Left forelimb (tissue), 1 donor: ENCODE measurements around the gene RNF115.
"Not testable (repeated sequence)": the region's sequence is repeated elsewhere in the genome, so short reads cannot be mapped to it uniquely, and the experiment has no call there.

ENCODE experiments used
- DNase-seq: peaks from one replicate; pipeline ENCODE4 v3.0.0-alpha.2; 2018; ENCODE audit warnings: low spot score

The RNF115 gene

GRCh38 chr1:145777357-145778145 is 46.3 kb downstream of the RNF115 start:
- no peak for DNase-seq

- DNase-seq: no peak
Measured at GRCh38 chr1:145773423-145773822, 50.5 kb downstream of the RNF115 start.

GRCh38 chr1:145771056-145771455 is 52.8 kb downstream of the RNF115 start:
- DNase-seq: no peak

- not testable (repeated sequence) for DNase-seq
Measured at GRCh38 chr1:145768004-145768403, 55.9 kb downstream of the RNF115 start.

GRCh38 chr1:145766926-145767325 is 57.0 kb downstream of the RNF115 start:
- not testable (repeated sequence) for DNase-seq

- DNase-seq: not testable (repeated sequence)
Measured at GRCh38 chr1:145765585-145766360, 58.1 kb downstream of the RNF115 start.

- DNase-seq: not testable (repeated sequence)
Measured at GRCh38 chr1:145765127-145765526, 58.8 kb downstream of the RNF115 start.

- DNase-seq: not testable (repeated sequence)
Measured at GRCh38 chr1:145764231-145764940, 59.5 kb downstream of the RNF115 start.

- not testable (repeated sequence) for DNase-seq
Measured at GRCh38 chr1:145762001-145762400, 61.9 kb downstream of the RNF115 start.

GRCh38 chr1:145761498-145761897 is 62.4 kb downstream of the RNF115 start:
- DNase-seq: not testable (repeated sequence)

- DNase-seq: not testable (repeated sequence)
Measured at GRCh38 chr1:145760395-145760949, 63.4 kb downstream of the RNF115 start.

GRCh38 chr1:145759721-145760120 is 64.2 kb downstream of the RNF115 start:
- DNase-seq: no peak

GRCh38 chr1:145758575-145758974 is 65.3 kb downstream of the RNF115 start:
- no peak for DNase-seq

GRCh38 chr1:145758116-145758515 is 65.8 kb downstream of the RNF115 start:
- DNase-seq: no peak

GRCh38 chr1:145757420-145757819 is 66.5 kb downstream of the RNF115 start:
- DNase-seq: no peak

GRCh38 chr1:145751491-145752037 is 72.3 kb downstream of the RNF115 start:
- DNase-seq: no peak

GRCh38 chr1:145750426-145750825 is 73.5 kb downstream of the RNF115 start:
- DNase-seq: no peak

GRCh38 chr1:145747398-145748247 is 76.3 kb downstream of the RNF115 start:
- no peak for DNase-seq

- no peak for DNase-seq
Measured at GRCh38 chr1:145740269-145740668, 83.6 kb downstream of the RNF115 start.

- no peak for DNase-seq
Measured at GRCh38 chr1:145736191-145736590, 87.7 kb downstream of the RNF115 start.

- DNase-seq: no peak
Measured at GRCh38 chr1:145730900-145731299, 93.0 kb downstream of the RNF115 start.
